Adipose tissue (tissue), 3 donors: Measurements from ENCODE around the gene ARID1B. TPM values are rescaled to one million over a fixed set of nuclear protein-coding genes. Genes with fewer than 3 reads are reported as not detected.

Experiments
- H3K27ac ChIP-seq: one replicate; pipeline ENCODE4 v1.5.1; 2013; ENCODE audit warnings: low read depth, low read length
- WGBS, 3 donors: extraction: QIAGEN DNeasy Blood & Tissue Kit; methylation state at CpG; one replicate each; pipeline ENCODE4 v1.1.7; 2013; 5-methylcytosine and 5-hydroxymethylcytosine counted together
- polyA plus RNA-seq, 3 donors: library from polyadenylated mRNA; stranded (reverse); fragments of 200-250 nt; gene quantifications; one replicate each; pipeline ENCODE4 v1.2.3, GENCODE V29; 2013
- donor health status: healthy with polysubstance abuse.
- donor health status: Bipolar disorder and iron deficiency.
- donor health status: healthy.

ARID1B gene
- polyA plus RNA-seq, 3 donors = 14.0 to 29.2 (median 21.9) TPM

DNA sequence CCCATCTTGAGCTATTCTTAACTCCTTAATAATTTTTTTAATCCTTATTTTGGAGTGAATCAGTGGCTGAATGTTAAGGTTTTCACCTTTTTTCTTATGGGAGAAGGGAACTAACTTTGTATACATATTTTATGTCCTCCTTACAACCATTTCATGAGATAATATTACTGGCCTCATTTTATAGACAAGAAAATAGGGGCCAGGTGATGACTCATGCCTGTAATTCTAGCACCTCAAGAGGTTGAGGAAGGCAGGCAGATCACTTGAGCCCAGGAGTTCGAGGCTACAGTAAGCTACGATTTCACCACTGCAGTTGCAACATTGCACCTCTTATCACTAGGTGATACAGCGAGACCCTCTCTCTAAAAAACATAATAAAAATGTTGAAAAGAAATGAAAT, 417.5 kb downstream of the ARID1B start:
- no peak overlapping the region for H3K27ac ChIP-seq
- 83 to 87% (median 87%) methylated on average over 3 of the region's 3 CpGs for WGBS, 3 donors

DNA sequence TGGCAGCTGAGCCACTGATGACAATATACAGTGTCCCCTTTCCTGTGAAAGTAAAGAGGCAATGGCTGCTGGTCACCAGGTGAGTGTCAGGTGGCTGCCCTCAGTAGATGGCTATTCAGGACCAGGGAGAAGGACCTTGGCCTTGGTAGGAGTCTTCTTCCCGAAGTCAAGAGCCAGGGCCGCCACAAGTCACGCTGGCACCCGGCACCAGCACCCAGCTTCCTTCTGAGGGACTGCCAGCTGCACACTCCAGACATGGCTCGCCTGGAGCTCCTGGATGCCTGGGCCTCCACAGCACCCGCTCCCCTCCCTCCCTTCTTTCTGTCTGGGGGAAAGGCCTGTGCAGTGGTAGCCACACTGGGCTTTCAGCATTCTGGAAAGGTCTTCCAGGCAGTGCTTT, 419.2 kb downstream of the ARID1B start:
- no peak overlapping the region for H3K27ac ChIP-seq
- 89 to 95% (median 92%) methylated on average over 6 of the region's 6 CpGs for WGBS, 3 donors

- WGBS, 3 donors = 23 to 76% (median 67%) methylated on average over 15 of the region's 15 CpGs
- H3K27ac ChIP-seq = no peak overlapping the region
Observed at GRCh38 chr6:157198425-157199279, 421.5 kb downstream of the ARID1B start.

- H3K27ac ChIP-seq = no peak overlapping the region
- WGBS, 3 donors = 36 to 89% (median 87%) methylated on average over 10 of the region's 10 CpGs
Observed at GRCh38 chr6:157200117-157200516, 422.9 kb downstream of the ARID1B start.

DNA sequence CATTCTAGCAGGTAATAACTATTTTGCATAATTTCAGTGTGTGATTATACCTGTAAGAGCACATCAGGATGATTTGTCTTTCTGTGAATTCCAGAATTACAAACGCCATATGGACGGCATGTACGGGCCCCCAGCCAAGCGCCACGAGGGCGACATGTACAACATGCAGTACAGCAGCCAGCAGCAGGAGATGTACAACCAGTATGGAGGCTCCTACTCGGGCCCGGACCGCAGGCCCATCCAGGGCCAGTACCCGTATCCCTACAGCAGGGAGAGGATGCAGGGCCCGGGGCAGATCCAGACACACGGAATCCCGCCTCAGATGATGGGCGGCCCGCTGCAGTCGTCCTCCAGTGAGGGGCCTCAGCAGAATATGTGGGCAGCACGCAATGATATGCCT, 423.4 kb downstream of the ARID1B start:
- H3K27ac ChIP-seq = no peak overlapping the region
- WGBS, 3 donors = 57 to 97% (median 96%) methylated on average over 17 of the region's 17 CpGs

GRCh38 chr6:157201083-157201482, 423.9 kb downstream of the ARID1B start:
- H3K27ac ChIP-seq = no peak overlapping the region
- 68 to 95% (median 95%) methylated on average over 17 of the region's 17 CpGs for WGBS, 3 donors

GRCh38 chr6:157203312-157203744, 426.1 kb downstream of the ARID1B start:
- H3K27ac ChIP-seq = no peak overlapping the region
- 25 to 86% (median 85%) methylated on average over 11 of the region's 11 CpGs for WGBS, 3 donors

- 47 to 97% (median 94%) methylated on average over 6 of the region's 6 CpGs for whole genome bisulfite sequencing, 3 donors
- H3K27ac ChIP-seq = no peak overlapping the region
Observed at GRCh38 chr6:157203764-157204163, 426.6 kb downstream of the ARID1B start.

- 71 to 88% (median 85%) methylated on average over 11 of the region's 11 CpGs for WGBS, 3 donors
- no peak overlapping the region for H3K27ac ChIP-seq
Observed at GRCh38 chr6:157205473-157206358, 428.5 kb downstream of the ARID1B start.

DNA sequence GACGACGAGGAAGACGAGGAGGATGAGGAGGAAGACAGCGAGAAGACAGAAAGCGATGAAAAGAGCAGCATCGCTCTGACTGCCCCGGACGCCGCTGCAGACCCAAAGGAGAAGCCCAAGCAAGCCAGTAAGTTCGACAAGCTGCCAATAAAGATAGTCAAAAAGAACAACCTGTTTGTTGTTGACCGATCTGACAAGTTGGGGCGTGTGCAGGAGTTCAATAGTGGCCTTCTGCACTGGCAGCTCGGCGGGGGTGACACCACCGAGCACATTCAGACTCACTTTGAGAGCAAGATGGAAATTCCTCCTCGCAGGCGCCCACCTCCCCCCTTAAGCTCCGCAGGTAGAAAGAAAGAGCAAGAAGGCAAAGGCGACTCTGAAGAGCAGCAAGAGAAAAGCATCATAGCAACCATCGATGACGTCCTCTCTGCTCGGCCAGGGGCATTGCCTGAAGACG, 429.2 kb downstream of the ARID1B start:
- WGBS, 3 donors = 97 to 98% (median 97%) methylated on average over 23 of the region's 23 CpGs

GRCh38 chr6:157207521-157208076, 430.4 kb downstream of the ARID1B start:
- WGBS, 3 donors = 66 to 97% (median 95%) methylated on average over 15 of the region's 15 CpGs
- H3K27ac ChIP-seq = no peak overlapping the region

More for the DNA sequence above, 429.2 kb downstream of the ARID1B start:
- H3K27ac ChIP-seq = no peak overlapping the region

GRCh38 chr6:157209865-157210530, 432.8 kb downstream of the ARID1B start:
- 70 to 93% (median 89%) methylated on average over 10 of the region's 10 CpGs for WGBS, 3 donors
- H3K27ac ChIP-seq = no peak overlapping the region

DNA sequence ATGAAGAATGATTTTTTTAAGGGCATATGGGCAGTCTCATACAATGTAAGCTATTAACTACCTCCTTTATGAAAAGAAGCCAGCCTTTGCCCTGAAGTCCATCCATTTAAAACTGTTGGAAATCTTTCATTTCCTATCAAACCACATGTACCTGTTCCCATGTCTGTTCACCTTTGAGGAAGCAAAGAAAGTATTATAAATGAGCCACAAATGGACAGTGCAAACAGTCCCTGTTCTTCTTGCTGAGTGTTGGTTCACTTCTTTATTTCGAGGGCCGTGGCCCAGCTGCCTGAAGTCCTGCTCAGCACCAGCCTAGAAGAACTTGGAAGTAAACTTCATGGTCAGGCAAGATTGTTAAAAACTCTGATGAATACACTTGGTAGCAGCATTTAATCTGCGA, 433.8 kb downstream of the ARID1B start:
- 48 to 95% (median 92%) methylated on average over 3 of the region's 3 CpGs for WGBS, 3 donors
- H3K27ac ChIP-seq = no peak overlapping the region

DNA sequence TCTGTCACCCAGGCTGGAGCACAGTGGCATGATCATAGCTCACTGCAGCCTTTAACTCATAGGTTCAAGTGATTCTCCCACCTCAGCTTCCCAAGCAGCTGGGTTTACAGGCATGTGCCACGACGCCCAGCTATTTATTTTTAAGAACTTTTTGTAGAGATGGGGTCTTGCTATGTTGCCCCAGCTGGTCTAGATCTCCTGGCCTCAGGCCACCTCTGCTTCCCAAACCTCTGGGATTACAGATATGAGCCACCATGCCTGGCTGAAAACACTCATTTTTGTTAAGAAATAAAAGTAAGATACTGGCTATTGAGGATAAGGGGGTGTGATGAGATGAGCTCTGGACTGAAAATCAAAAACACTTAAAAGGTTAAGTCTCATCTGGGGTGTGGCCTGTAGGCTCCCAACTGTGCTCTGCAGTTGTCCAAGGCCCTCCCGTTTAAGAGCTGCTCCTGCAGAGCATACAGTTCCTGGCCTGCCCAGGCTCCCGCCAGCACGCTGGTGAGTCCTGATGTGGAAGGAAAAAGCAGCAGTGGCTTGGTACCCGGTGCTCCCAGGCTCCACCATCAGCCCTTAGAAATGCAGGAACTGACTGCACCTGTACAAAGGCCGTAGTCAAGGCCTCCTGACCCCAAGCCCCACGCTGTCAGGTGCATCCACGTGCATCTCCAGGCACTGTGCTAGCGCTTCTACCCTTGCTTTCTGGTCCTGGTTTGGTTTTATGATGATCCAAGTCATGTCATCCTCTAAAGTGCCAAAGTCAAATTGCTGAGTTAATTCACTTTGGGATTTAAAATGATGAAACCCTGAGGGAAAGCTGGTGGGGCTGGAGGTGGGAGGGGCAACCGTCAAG, 434.7 kb downstream of the ARID1B start:
- no peak overlapping the region for H3K27ac ChIP-seq
- WGBS, 3 donors = 79 to 83% (median 80%) methylated on average over 11 of the region's 11 CpGs

GRCh38 chr6:157213426-157213825, 436.2 kb downstream of the ARID1B start:
- 89 to 92% (median 92%) methylated on average over 9 of the region's 9 CpGs for WGBS, 3 donors
- no peak overlapping the region for H3K27ac ChIP-seq

GRCh38 chr6:157213907-157214565, 436.9 kb downstream of the ARID1B start:
- 91 to 96% (median 91%) methylated on average over 10 of the region's 10 CpGs for WGBS, 3 donors
- H3K27ac ChIP-seq = no peak overlapping the region

DNA sequence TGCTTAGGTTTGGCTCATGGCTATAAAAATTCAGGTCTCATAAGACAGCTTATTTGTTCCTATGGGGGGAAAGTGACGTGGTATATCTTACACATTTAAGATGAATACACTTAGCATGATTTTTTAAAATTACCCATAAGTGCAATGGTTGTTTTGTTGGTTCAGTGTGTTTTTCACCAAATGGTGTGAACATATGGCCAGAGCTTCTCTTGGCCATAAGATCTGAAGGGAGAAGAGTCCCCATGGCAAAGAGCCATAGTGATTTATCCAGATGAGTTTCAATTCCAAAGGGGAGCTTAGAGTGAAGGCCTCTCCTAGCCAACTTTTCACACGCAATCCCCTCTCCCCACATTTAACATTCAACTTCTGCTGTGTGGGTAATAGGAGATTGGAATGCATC, 438.5 kb downstream of the ARID1B start:
- H3K27ac ChIP-seq = no peak overlapping the region
- 88 to 93% (median 91%) methylated on average over 2 of the region's 2 CpGs for WGBS, 3 donors
